DMS153 treated with DMSO at 0.1 percent for 48 hours (cell line): ENCODE data around the gene MACROD1.
"Not testable (repeated sequence)": the region's sequence is repeated elsewhere in the genome, so short reads cannot be mapped to it uniquely, and the experiment has no call there.

Experiments used
- DNase-seq: peaks from one replicate; lab custom pipeline; 2025; ENCODE audit not compliant: unreplicated experiment; lab: John Stamatoyannopoulos, UW

Gene MACROD1

GRCh38 chr11:63969461-63969860, 196.5 kb downstream of the MACROD1 start:
- no peak for DNase-seq

DNA sequence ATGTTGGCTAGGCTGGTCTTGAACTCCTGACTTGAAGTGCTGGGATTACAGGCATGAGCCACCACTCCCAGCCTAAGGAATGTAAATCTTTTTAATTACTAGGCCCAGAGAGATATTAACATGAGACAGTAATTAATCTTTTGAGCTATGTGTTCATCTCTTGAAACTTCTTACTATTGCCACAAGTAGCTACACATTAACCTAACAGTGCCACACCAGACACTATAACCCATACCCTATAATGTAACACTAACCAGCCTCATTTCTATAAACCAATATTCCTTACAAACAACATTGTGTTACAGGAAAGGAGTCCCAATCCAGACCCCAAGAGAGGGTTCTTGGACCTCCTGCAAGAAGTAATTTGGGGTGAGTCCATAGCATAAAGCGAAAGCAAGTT, 199.5 kb downstream of the MACROD1 start:
- no peak for DNase-seq

- not testable (repeated sequence) for DNase-seq
These were observed 202.0 kb downstream of the MACROD1 start for GRCh38 chr11:63963895-63964294.

DNA sequence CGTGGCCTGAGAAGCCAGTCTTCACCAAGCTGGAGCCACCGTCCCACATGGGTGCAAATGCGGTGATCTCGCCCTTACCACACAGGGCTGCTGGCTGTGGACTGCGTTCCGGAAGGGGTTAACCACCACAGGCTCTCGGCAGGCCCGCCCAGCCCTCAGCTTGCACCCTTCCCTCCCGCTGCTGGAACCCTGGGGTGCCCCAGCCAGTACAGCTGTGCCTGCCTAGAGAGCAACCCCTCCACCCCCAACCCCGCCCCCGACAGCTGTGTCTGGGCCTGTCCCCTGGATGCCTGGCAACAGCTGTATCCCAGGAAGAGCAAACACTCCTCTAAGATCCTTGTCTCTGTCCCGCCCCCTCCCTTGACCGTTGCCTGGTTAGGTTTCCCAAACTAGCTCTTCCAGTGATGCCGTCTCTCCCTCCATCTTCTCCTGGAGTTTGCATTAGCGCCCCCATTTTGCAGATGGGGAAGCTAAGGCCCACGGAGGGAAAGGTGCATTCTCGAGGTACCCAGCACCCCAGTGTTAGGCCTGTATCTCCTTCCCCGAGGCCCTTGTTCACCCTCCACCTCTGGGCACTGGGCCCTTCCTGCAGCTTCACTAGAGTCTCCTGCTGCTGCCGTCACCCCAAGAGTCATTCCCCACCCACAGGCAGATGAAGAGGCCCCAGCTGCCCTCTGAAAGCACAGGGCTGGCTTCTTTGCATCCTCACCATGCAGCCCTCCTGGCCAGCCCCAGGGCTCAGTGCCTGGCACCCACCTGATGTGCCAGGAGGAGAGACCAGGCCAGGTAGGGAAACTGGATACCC, 204.1 kb downstream of the MACROD1 start:
- DNase-seq, result peak; percentile 8

GRCh38 chr11:63958008-63958407, 207.9 kb downstream of the MACROD1 start:
- DNase-seq, result no peak

- no peak for DNase-seq
These were observed 213.3 kb downstream of the MACROD1 start for GRCh38 chr11:63952570-63952969.

GRCh38 chr11:63951779-63952536, 214.0 kb downstream of the MACROD1 start:
- DNase-seq, result no peak
